WTC11 (cell line): ENCODE results near the gene UBE2E1.

Source experiments
- ATF6 ChIP-seq: sonication (generic); formaldehyde crosslinking; IDR thresholded peaks from 2 replicates; pipeline ENCODE4 v1.8.1; 2023; ENCODE audit warnings: mild to moderate bottlenecking, missing genetic modification reagents
- CTCF ChIP-seq: fragments of 200-600 bp; IDR thresholded peaks from 2 replicates; pipeline ENCODE4 v1.8.0; 2022; ENCODE audit warnings: antibody characterized with exemption
- E2F4 ChIP-seq: sonication (generic); formaldehyde crosslinking; IDR thresholded peaks from 2 replicates; pipeline ENCODE4 v1.8.1; 2022; ENCODE audit warnings: low read depth, mild to moderate bottlenecking, moderate library complexity, missing genetic modification reagents, borderline replicate concordance
- ESRRA ChIP-seq: sonication (generic); formaldehyde crosslinking; IDR thresholded peaks from 2 replicates; pipeline ENCODE4 v1.8.1; 2022; ENCODE audit warnings: mild to moderate bottlenecking, missing genetic modification reagents, borderline replicate concordance
- FOXP4 ChIP-seq: sonication (generic); formaldehyde crosslinking; IDR thresholded peaks from 2 replicates; pipeline ENCODE4 v1.8.0; 2022; ENCODE audit warnings: mild to moderate bottlenecking, missing genetic modification reagents
- NR3C1 ChIP-seq: sonication (generic); formaldehyde crosslinking; conservative IDR thresholded peaks from 2 replicates; pipeline ENCODE4 v1.8.1; 2023; ENCODE audit warnings: low read depth, mild to moderate bottlenecking, missing genetic modification reagents
- TEAD4 ChIP-seq: sonication (generic); formaldehyde crosslinking; IDR thresholded peaks from 2 replicates; pipeline ENCODE4 v1.8.0; 2022; ENCODE audit warnings: mild to moderate bottlenecking, missing genetic modification reagents
- ZNF232 ChIP-seq: sonication (generic); formaldehyde crosslinking; IDR thresholded peaks from 2 replicates; pipeline ENCODE4 v1.8.0; 2022; ENCODE audit warnings: mild to moderate bottlenecking, missing genetic modification reagents

- no peak for TF ChIP-seq CTCF
- no peak for TF ChIP-seq ZNF232 (CRISPR knock-in tag)
- no peak for TF ChIP-seq NR3C1
- TF ChIP-seq ATF6 (CRISPR knock-in tag): no peak
- TF ChIP-seq FOXP4 (CRISPR knock-in tag): no peak
- TF ChIP-seq E2F4 (CRISPR knock-in tag): no peak
- TF ChIP-seq TEAD4 (CRISPR knock-in tag): no peak
- no peak for TF ChIP-seq ESRRA
These were observed 126.8 kb downstream of the UBE2E1 start for GRCh38 chr3:23932571-23932970.
